ENCODE measurements around the gene CD4. TPM values are rescaled to one million over a fixed set of nuclear protein-coding genes. Genes with fewer than 3 reads are reported as not detected.

The CD4 gene
- total RNA-seq, 1 experiment from 2014 or later, result 0.34 TPM

Other genes starting within 250 kb of the CD4 start
- 11.7 and 13.2 TPM in 2 replicates for gene IFFO1, start 233.5 kb upstream of the CD4 start, total RNA-seq (2014; rRNA removed; shearing (Covaris generic))
- gene NOP2, start 221.2 kb upstream of the CD4 start, total RNA-seq (2014; rRNA removed; shearing (Covaris generic)), result 45.5 and 70.7 TPM in 2 replicates
- 374 and 375 TPM in 2 replicates for gene CHD4, start 182.1 kb upstream of the CD4 start, total RNA-seq (2014; rRNA removed; shearing (Covaris generic))
- 0.03 TPM in 1 of 2 replicates, not detected in the other for gene LPAR5, start 153.6 kb upstream of the CD4 start, total RNA-seq (2014; rRNA removed; shearing (Covaris generic))
- gene ACRBP, start 142.1 kb upstream of the CD4 start, total RNA-seq (2014; rRNA removed; shearing (Covaris generic)), result not detected in 2 replicates
- 33.0 and 47.7 TPM in 2 replicates for gene ING4, start 126.4 kb upstream of the CD4 start, total RNA-seq (2014; rRNA removed; shearing (Covaris generic))
- 14.9 and 25.5 TPM in 2 replicates for gene ZNF384, start 100.2 kb upstream of the CD4 start, total RNA-seq (2014; rRNA removed; shearing (Covaris generic))
- 0.44 and 4.4 TPM in 2 replicates for gene PIANP, start 88.7 kb upstream of the CD4 start, total RNA-seq (2014; rRNA removed; shearing (Covaris generic))
- gene COPS7A, start 65.5 kb upstream of the CD4 start, total RNA-seq (2014; rRNA removed; shearing (Covaris generic)), result 47.0 and 47.6 TPM in 2 replicates
- gene MLF2, start 36.4 kb upstream of the CD4 start, total RNA-seq (2014; rRNA removed; shearing (Covaris generic)), result 342 and 364 TPM in 2 replicates
- gene PTMS, start 23.2 kb upstream of the CD4 start, total RNA-seq (2014; rRNA removed; shearing (Covaris generic)), result 259 and 267 TPM in 2 replicates
- gene LAG3, start 17.0 kb upstream of the CD4 start, total RNA-seq (2014; rRNA removed; shearing (Covaris generic)), result 0.31 and 0.58 TPM in 2 replicates
- 37.7 and 59.0 TPM in 2 replicates for gene GPR162, start 32.3 kb downstream of the CD4 start, total RNA-seq (2014; rRNA removed; shearing (Covaris generic))
- gene P3H3, start 38.9 kb downstream of the CD4 start, total RNA-seq (2014; rRNA removed; shearing (Covaris generic)), result 56.4 and 70.5 TPM in 2 replicates
- gene GNB3, start 51.4 kb downstream of the CD4 start, total RNA-seq (2014; rRNA removed; shearing (Covaris generic)), result 0.25 and 3.8 TPM in 2 replicates
- 84.2 and 103 TPM in 2 replicates for gene CDCA3, start 61.8 kb downstream of the CD4 start, total RNA-seq (2014; rRNA removed; shearing (Covaris generic))
- gene USP5, start 62.6 kb downstream of the CD4 start, total RNA-seq (2014; rRNA removed; shearing (Covaris generic)), result 137 and 156 TPM in 2 replicates
- 1,506 and 1,683 TPM in 2 replicates for gene TPI1, start 78.0 kb downstream of the CD4 start, total RNA-seq (2014; rRNA removed; shearing (Covaris generic))
- 30.6 and 38.3 TPM in 2 replicates for gene SPSB2, start 83.8 kb downstream of the CD4 start, total RNA-seq (2014; rRNA removed; shearing (Covaris generic))
- 7.0 and 16.1 TPM in 2 replicates for gene LRRC23, start 115.3 kb downstream of the CD4 start, total RNA-seq (2014; rRNA removed; shearing (Covaris generic))
- 3.3 and 13.2 TPM in 2 replicates for gene ENO2, start 125.1 kb downstream of the CD4 start, total RNA-seq (2014; rRNA removed; shearing (Covaris generic))
- 2.2 and 6.2 TPM in 2 replicates for gene ATN1, start 138.4 kb downstream of the CD4 start, total RNA-seq (2014; rRNA removed; shearing (Covaris generic))
- gene RNU7-1, start 154.3 kb downstream of the CD4 start, total RNA-seq (2014; rRNA removed; shearing (Covaris generic)), result not detected in 2 replicates
- gene C12orf57, start 154.5 kb downstream of the CD4 start, total RNA-seq (2014; rRNA removed; shearing (Covaris generic)), result 88.1 and 132 TPM in 2 replicates
- 12.1 and 16.6 TPM in 2 replicates for gene PTPN6, start 161.8 kb downstream of the CD4 start, total RNA-seq (2014; rRNA removed; shearing (Covaris generic))
- gene PHB2, start 181.1 kb downstream of the CD4 start, total RNA-seq (2014; rRNA removed; shearing (Covaris generic)), result 667 and 679 TPM in 2 replicates
- gene EMG1, start 181.4 kb downstream of the CD4 start, total RNA-seq (2014; rRNA removed; shearing (Covaris generic)), result 76.4 and 83.4 TPM in 2 replicates
- 59.1 and 68.3 TPM in 2 replicates for gene LPCAT3, start 228.9 kb downstream of the CD4 start, total RNA-seq (2014; rRNA removed; shearing (Covaris generic))